Dermis blood vessel endothelial cell (primary cell): ENCODE measurements around the gene RNF126. TPM values are rescaled to one million over a fixed set of nuclear protein-coding genes. Genes with fewer than 3 reads are reported as not detected.
"Not testable (repeated sequence)": the region's sequence is repeated elsewhere in the genome, so short reads cannot be mapped to it uniquely, and the experiment has no call there.

Experiments used
- DNase-seq: peaks from one replicate; pipeline ENCODE4 v3.0.0; 2010
- total RNA-seq: library from RNA; depleted of rRNA; stranded (reverse); fragments of >200 nt; gene quantifications from 2 replicates; pipeline ENCODE4 v1.2.3, GENCODE V29; 2014

The RNF126 gene
- total RNA-seq, 1 donor from 2014 or later: 25.0 TPM

- no peak for DNase-seq
Observed at GRCh38 chr19:685454-685931, 22.5 kb upstream of the RNF126 start.

GRCh38 chr19:682678-683320 is 19.8 kb upstream of the RNF126 start:
- DNase-seq: no peak

GRCh38 chr19:681029-682019 is 18.3 kb upstream of the RNF126 start:
- peak; percentile 97 for DNase-seq

- peak; percentile 99 for DNase-seq
Observed at GRCh38 chr19:680287-681028, 17.4 kb upstream of the RNF126 start.

GRCh38 chr19:679418-680286 is 16.6 kb upstream of the RNF126 start:
- peak; percentile 65 for DNase-seq

DNA sequence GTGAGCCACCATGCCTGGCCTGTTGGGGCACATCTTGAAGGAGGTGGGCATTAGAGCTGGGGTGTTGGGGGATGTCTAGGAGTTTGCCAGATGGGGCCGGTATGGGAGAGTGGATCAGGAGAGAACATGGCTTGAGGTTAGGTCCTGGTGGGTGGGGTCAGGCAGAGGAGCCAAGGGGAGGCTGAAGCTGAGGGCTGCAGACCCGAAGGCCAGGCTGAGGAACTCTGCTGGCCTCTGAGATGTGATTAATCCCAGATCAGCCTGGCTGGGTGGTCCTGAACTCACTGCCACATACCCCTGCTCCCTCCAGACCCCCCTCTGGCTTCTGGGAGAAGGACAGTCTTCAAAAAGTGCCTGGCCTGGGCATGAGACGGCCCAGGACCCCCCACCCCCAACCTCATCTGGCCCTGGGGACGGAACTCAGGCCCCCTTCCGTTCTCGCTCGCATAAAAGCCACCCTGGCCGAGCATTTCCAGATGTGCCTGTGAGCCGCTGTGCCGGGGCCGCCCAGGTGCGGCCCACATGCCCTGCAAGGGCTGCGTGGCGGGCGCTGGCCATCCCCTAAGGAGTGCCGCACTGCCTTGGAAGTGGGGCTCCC is 15.9 kb upstream of the RNF126 start:
- no peak for DNase-seq

DNA sequence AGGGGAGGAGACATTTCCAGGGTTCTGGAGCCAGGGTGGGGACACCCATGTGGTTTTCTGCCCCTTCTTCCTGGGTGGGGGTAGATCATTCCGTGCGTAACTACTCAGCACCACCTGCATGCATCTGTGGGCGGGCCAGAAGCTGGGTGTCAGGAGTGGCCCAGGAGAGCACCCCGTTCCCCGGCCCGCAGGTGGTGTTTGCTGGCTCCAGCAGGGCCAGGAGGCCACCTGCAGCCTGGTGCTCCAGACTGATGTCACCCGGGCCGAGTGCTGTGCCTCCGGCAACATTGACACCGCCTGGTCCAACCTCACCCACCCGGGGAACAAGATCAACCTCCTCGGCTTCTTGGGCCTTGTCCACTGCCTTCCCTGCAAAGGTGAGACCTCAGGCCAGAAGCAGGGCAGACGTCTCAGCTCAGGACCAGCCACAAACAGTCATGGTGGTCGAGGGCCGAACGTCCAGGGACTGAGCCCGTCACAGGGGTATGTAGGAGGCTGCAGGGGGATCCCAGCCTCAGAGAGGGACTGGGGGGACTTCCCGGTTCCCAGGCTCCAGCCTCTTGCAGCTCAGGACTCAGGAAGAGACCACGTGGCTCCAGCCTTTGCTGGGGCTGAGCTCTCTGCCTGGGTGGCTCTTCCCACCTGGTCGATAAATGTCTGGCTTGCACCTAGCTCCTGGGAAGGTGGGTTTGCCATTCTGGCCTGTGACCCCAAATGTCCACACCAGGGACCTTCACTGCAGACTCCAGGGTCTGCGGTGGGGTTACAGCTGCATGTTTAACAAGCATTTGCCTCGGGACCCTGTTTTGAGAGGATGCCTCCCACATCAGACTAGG is 14.8 kb upstream of the RNF126 start:
- no peak for DNase-seq

DNA sequence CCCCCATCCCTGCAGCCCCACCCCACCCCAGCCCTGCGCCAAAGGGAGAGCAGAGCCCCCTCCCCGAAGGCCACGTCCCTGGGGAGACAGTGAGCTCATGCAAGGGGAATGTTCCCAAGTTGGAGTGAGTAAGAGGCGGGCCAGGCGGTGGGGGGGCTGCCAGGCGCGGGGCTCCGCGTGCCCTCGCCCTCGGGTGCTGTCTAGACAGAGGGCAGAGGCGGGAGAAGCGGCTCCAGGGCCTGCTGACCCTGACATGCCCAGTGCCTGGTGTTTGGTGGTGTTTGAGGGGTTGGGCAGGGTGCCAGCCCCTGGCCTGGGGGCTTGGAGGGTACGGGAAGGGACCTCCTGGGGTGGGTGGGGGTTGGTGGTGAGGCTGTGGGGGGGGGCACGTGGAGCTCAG is 14.2 kb upstream of the RNF126 start:
- peak; percentile 64 for DNase-seq

DNA sequence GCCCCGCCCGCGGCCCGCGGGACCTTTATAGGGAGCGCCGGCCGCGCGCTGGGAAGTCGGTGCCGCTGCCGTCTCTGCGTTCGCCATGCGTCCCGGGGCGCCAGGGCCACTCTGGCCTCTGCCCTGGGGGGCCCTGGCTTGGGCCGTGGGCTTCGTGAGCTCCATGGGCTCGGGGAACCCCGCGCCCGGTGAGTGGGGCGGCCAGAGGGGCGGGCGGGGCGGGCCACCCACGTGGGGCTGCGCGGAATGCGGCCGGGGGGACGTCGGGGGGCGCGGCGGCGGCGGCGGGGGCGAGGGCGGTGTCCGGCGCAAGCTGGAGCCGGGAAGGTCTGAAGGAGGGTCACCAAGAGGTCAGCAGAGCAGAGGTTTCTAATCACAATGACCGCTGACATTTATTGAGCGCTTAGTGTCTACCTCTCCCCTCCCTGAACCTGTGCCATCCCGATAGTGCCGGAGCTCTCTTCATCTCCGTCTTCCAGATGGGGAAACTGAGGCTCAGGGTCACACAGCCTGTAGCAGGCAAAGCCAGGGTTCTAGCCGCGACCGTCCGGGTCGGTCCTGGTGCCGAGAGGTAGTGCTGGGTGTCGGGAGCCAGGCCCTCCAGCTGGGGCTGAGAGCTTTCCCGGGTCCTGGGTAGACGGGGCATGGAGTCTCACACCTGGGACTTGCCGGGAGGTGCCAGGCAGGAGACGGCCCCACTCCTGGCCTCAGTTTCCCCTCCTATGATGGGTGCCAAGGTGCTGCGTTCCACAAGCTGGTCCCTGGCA is 13.5 kb upstream of the RNF126 start, which contains the start of gene FSTL3:
TSS of gene FSTL3 (plus strand) at position 54 of the 767 bp plus-strand sequence. CDS start at position 86, 32 bp downstream.
- DNase-seq: no peak

DNA sequence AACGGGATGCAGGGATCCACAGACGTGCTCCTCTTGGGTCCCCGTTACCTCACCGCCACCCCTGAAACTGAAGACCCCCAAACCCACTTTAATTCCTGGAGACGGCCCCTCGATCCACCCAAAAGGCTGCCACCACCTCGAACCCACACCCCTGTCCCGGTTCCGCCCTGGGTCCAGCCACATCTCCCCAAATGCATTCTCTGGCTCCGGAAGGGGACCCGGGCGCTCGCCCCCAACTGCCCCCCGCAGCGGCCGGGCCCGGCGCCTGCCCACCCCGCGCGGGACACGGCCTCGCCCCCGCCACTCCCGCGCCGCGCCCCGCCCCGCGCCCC is 13.0 kb upstream of the RNF126 start:
- no peak for DNase-seq

DNA sequence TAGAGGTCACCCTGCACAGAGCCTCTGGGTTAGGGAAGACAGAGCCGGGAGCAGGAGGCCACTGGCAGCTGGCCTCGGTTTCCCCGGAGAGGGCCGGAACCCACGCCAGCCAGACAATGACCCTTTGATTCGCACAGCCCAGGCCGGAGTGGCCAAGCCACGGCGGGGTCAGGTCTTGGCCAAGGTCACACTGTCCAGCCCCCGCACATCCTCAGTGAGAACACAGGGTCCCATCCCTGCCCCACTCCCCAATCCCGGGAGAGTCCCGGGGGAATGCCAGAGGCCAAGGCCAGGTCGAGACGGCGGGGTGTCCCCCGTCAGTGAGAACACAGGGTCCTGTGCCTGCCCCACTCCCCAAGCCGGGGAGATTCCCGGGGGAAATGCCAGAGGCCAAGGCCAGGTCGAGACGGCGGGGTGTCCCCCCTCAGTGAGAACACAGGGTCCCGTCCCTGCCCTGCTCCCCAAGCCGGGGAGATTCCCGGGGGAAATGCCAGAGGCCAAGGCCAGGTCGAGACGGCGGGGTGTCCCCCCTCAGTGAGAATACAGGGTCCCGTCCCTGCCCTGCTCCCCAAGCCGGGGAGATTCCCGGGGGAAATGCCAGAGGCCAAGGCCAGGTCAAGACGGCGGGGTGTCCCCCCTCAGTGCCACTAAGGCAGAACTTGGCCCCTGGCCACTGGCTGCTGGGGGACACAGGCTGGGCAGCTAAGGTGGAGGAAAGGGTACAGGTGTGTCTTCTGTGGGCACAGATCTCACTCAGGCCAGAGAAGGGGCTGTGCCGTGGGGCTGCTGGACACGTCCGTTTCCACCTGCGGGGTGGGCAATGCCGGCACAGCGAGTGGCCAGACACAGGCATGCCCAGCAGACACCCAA is 11.5 kb upstream of the RNF126 start:
- no peak for DNase-seq

DNA sequence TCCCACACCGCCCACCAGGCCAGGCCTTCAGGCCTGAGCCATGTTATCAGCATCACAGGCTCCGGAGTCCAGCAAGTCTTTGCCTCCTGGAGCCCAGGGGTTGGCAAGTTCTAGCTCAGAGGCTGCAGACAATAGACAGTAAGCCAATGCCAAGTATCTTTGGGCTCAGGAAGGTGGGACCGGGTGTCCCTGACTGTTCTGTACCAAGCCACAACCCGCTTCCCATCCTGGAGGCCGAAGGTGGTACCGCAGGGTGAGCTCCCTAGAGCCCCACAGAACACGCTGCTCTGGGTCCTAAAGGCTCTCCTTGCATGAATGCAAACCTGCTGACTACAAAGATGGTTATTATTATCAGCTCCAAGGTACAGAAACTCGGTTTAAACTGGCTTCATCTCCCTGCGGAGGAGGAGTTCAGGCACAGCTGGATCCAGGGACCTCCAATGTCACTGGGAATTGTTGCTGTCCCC is 7.6 kb upstream of the RNF126 start:
- no peak for DNase-seq

GRCh38 chr19:668675-669434 is 5.8 kb upstream of the RNF126 start:
- not testable (repeated sequence) for DNase-seq

DNA sequence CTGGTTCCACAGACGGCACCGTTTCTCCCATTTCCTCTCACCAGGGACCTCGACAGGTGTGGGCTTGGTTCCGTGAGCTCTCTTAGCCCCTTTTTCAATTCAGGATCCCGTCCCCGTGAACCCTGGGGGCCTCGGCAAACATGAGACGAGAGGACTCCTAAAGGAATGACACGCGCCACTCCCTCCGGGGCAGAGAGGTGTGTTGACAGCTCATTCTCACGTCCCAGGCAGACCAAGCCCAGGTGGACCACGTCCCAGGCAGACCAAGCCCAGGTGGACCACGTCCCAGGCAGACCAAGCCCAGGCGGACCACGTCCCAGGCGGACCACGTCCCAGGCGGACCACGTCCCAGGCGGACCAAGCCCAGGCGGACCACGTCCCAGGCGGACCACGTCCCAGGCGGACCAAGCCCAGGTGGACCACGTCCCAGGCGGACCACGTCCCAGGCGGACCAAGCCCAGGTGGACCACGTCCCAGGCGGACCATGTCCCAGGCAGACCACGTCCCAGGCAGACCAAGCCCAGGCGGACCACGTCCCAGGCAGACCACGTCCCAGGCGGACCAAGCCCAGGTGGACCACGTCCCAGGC is 4.1 kb upstream of the RNF126 start:
- DNase-seq: not testable (repeated sequence)

DNA sequence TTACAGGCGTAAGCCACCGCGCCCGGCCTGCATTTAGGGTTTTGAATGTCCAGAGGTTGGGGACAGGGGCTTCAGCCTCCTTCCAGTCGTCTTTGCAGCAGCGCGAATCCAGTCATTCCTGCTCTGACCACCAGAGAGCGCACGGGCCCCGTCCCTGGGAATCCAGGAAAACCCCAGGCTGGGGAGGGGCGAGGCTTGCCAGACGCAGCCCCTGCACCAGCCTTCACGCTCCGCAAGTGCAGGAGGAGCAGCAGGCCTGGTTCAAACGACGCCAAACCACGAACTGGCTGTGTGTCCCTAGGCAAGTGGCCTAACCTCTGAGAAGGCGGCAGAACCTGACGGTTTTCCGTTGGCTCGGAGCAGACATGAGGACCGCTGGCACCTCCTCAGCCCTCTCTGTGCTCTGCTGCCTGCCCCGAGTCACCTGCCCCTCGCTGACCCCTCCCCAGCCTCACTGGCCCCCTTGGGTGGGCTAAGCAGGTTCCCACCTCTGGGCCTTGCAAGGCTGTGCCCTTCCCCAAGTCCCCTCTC is 2.0 kb upstream of the RNF126 start:
- peak; percentile 87 for DNase-seq

DNA sequence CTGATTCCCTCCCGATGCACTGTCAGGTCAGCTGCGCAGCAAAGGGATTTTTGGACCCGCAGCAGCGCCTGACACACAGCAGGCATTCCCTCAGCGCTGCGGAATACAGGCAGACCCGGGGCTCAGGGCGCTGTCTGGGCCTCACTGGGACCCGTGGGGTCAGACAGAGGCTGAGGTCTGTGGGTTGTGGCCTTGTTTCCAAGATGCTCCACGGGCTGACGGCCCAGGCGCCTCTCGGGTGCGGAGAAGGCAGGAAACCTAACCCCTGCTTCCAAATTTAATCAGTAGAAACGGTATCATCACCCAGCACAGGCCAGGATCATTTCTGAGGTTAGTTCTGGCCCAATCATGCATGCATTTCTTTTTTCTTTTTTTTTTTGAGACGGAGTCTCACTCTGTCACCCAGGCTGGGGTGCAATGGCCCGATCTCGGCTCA is 686 bp upstream of the RNF126 start:
- no peak for DNase-seq
